ENCODE measurements around the gene CYLD. TPM values are rescaled to one million over a fixed set of nuclear protein-coding genes. Genes with fewer than 3 reads are reported as not detected.

Gene CYLD
- total RNA-seq, 1 donor = 41.2 TPM

GRCh38 chr16:50814052-50814451, 72.2 kb downstream of the CYLD start:
- DNase-seq (ENCODE audit: low read depth in 2 of 3, low spot score in 2 of 3) = no peak

- no peak for DNase-seq (ENCODE audit: low read depth in 2 of 3, low spot score in 2 of 3)
Observed at GRCh38 chr16:50814541-50814940, 72.7 kb downstream of the CYLD start.

GRCh38 chr16:50815382-50815781, 73.5 kb downstream of the CYLD start:
- no peak for DNase-seq (ENCODE audit: low read depth in 2 of 3, low spot score in 2 of 3)

- no peak for DNase-seq (ENCODE audit: low read depth in 2 of 3, low spot score in 2 of 3)
Observed at GRCh38 chr16:50816901-50817555, 75.1 kb downstream of the CYLD start.

- no peak for DNase-seq (ENCODE audit: low read depth in 2 of 3, low spot score in 2 of 3)
Observed at GRCh38 chr16:50818380-50818779, 76.5 kb downstream of the CYLD start.

- DNase-seq (ENCODE audit: low read depth in 2 of 3, low spot score in 2 of 3) = no peak
Observed at GRCh38 chr16:50819706-50820105, 77.8 kb downstream of the CYLD start.

GRCh38 chr16:50820225-50820624, 78.3 kb downstream of the CYLD start:
- DNase-seq (ENCODE audit: low read depth in 2 of 3, low spot score in 2 of 3) = no peak

GRCh38 chr16:50821586-50821985, 79.7 kb downstream of the CYLD start:
- no peak for DNase-seq (ENCODE audit: low read depth in 2 of 3, low spot score in 2 of 3)

GRCh38 chr16:50822671-50823070, 80.8 kb downstream of the CYLD start:
- DNase-seq (ENCODE audit: low read depth in 2 of 3, low spot score in 2 of 3) = no peak

GRCh38 chr16:50826797-50827316, 85.0 kb downstream of the CYLD start:
- no peak for DNase-seq (ENCODE audit: low read depth in 2 of 3, low spot score in 2 of 3)

GRCh38 chr16:50828164-50828702, 86.3 kb downstream of the CYLD start:
- no peak for DNase-seq (ENCODE audit: low read depth in 2 of 3, low spot score in 2 of 3)

- no peak for DNase-seq (ENCODE audit: low read depth in 2 of 3, low spot score in 2 of 3)
Observed at GRCh38 chr16:50830698-50831097, 88.8 kb downstream of the CYLD start.

GRCh38 chr16:50831751-50832150, 89.9 kb downstream of the CYLD start:
- DNase-seq (ENCODE audit: low read depth in 2 of 3, low spot score in 2 of 3) = no peak

- DNase-seq (ENCODE audit: low read depth in 2 of 3, low spot score in 2 of 3) = no peak
Observed at GRCh38 chr16:50833929-50834328, 92.0 kb downstream of the CYLD start.

- DNase-seq (ENCODE audit: low read depth in 2 of 3, low spot score in 2 of 3) = no peak
Observed at GRCh38 chr16:50834701-50835100, 92.8 kb downstream of the CYLD start.

GRCh38 chr16:50835358-50836060, 93.6 kb downstream of the CYLD start:
- DNase-seq (ENCODE audit: low read depth in 2 of 3, low spot score in 2 of 3) = no peak

- DNase-seq (ENCODE audit: low read depth in 2 of 3, low spot score in 2 of 3) = no peak
Observed at GRCh38 chr16:50836121-50836621, 94.3 kb downstream of the CYLD start.

GRCh38 chr16:50837324-50837723, 95.4 kb downstream of the CYLD start:
- DNase-seq (ENCODE audit: low read depth in 2 of 3, low spot score in 2 of 3) = no peak

GRCh38 chr16:50838165-50838564, 96.3 kb downstream of the CYLD start:
- no peak for DNase-seq (ENCODE audit: low read depth in 2 of 3, low spot score in 2 of 3)

GRCh38 chr16:50838885-50839284, 97.0 kb downstream of the CYLD start:
- DNase-seq (ENCODE audit: low read depth in 2 of 3, low spot score in 2 of 3) = no peak

- DNase-seq (ENCODE audit: low read depth in 2 of 3, low spot score in 2 of 3) = no peak
Observed at GRCh38 chr16:50839356-50839755, 97.5 kb downstream of the CYLD start.
